ENCODE measurements around the gene FAM193A. TPM values are rescaled to one million over a fixed set of nuclear protein-coding genes. Genes with fewer than 3 reads are reported as not detected.

The FAM193A gene
- total and polyA plus RNA-seq, 2 experiments from 2014 or later: 12.0 to 22.9 TPM

- TF ChIP-seq ZNF331 (CRISPR knock-in tag; IDR thresholded peaks at IDR 0.05; ENCODE audit: low read depth) (no peak), ETS1 (IDR thresholded peaks at IDR 0.05) (no peak), ZNF114 (CRISPR knock-in tag; IDR thresholded peaks at IDR 0.05) (no peak), JUNB (IDR thresholded peaks at IDR 0.05; ENCODE audit: unreplicated experiment) (no peak), CREB1 (CRISPR knock-in tag; IDR thresholded peaks at IDR 0.05; ENCODE audit: low read depth) (no peak), REST (IDR thresholded peaks at IDR 0.05; ENCODE audit: unreplicated experiment) (no peak), EZH2phosphoT487 (IDR thresholded peaks at IDR 0.05; ENCODE audit: unreplicated experiment) (no peak), POLR2AphosphoS5 (IDR thresholded peaks at IDR 0.05; ENCODE audit: low read depth) (no peak), CTCF (conservative IDR thresholded peaks at IDR 0.05; ENCODE audit: low read depth in 2 of 2) (no peak), STAT1 (IDR thresholded peaks at IDR 0.05; ENCODE audit: unreplicated experiment) (no peak), NANOG (IDR thresholded peaks at IDR 0.05; ENCODE audit: borderline replicate concordance) (no peak), EZH2 (IDR thresholded peaks at IDR 0.05; ENCODE audit: low read depth, unreplicated experiment) (no peak)
- TF ChIP-seq, protein P1, sequence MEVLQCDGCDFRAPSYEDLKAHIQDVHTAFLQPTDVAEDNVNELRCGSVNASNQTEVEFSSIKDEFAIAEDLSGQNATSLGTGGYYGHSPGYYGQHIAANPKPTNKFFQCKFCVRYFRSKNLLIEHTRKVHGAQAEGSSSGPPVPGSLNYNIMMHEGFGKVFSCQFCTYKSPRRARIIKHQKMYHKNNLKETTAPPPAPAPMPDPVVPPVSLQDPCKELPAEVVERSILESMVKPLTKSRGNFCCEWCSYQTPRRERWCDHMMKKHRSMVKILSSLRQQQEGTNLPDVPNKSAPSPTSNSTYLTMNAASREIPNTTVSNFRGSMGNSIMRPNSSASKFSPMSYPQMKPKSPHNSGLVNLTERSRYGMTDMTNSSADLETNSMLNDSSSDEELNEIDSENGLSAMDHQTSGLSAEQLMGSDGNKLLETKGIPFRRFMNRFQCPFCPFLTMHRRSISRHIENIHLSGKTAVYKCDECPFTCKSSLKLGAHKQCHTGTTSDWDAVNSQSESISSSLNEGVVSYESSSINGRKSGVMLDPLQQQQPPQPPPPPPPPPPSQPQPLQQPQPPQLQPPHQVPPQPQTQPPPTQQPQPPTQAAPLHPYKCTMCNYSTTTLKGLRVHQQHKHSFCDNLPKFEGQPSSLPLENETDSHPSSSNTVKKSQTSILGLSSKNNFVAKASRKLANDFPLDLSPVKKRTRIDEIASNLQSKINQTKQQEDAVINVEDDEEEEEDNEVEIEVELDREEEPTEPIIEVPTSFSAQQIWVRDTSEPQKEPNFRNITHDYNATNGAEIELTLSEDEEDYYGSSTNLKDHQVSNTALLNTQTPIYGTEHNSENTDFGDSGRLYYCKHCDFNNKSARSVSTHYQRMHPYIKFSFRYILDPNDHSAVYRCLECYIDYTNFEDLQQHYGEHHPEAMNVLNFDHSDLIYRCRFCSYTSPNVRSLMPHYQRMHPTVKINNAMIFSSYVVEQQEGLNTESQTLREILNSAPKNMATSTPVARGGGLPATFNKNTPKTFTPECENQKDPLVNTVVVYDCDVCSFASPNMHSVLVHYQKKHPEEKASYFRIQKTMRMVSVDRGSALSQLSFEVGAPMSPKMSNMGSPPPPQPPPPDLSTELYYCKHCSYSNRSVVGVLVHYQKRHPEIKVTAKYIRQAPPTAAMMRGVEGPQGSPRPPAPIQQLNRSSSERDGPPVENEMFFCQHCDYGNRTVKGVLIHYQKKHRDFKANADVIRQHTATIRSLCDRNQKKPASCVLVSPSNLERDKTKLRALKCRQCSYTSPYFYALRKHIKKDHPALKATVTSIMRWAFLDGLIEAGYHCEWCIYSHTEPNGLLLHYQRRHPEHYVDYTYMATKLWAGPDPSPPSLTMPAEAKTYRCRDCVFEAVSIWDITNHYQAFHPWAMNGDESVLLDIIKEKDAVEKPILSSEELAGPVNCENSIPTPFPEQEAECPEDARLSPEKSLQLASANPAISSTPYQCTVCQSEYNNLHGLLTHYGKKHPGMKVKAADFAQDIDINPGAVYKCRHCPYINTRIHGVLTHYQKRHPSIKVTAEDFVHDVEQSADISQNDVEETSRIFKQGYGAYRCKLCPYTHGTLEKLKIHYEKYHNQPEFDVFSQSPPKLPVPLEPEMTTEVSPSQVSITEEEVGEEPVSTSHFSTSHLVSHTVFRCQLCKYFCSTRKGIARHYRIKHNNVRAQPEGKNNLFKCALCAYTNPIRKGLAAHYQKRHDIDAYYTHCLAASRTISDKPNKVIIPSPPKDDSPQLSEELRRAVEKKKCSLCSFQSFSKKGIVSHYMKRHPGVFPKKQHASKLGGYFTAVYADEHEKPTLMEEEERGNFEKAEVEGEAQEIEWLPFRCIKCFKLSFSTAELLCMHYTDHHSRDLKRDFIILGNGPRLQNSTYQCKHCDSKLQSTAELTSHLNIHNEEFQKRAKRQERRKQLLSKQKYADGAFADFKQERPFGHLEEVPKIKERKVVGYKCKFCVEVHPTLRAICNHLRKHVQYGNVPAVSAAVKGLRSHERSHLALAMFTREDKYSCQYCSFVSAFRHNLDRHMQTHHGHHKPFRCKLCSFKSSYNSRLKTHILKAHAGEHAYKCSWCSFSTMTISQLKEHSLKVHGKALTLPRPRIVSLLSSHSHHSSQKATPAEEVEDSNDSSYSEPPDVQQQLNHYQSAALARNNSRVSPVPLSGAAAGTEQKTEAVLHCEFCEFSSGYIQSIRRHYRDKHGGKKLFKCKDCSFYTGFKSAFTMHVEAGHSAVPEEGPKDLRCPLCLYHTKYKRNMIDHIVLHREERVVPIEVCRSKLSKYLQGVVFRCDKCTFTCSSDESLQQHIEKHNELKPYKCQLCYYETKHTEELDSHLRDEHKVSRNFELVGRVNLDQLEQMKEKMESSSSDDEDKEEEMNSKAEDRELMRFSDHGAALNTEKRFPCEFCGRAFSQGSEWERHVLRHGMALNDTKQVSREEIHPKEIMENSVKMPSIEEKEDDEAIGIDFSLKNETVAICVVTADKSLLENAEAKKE (CRISPR knock-in tag; IDR thresholded peaks at IDR 0.05): no peak
- Mint-ChIP-seq H3K4me1 (no peaks in the 10 kb centered on the region), H3K36me3 (ENCODE audit: low read depth) (peaks cover 73% of the 10 kb centered on the region), H3K27ac (no peak overlapping the region), H3K4me3 (no peak overlapping the region), H3K27me3 (ENCODE audit: insufficient read depth, low read depth, poor library complexity) (peaks cover 8% of the 10 kb centered on the region), H3K9me3 (no peaks in the 10 kb centered on the region)
- Histone ChIP-seq H3K4me2 (no peak overlapping the region), H3K36me3 (ENCODE audit: insufficient read depth) (peaks cover 22% of the 10 kb centered on the region), H2AFZ (no peak overlapping the region), H3K79me2 (replicated peaks; ENCODE audit: insufficient read depth) (peaks cover 14% of the 10 kb centered on the region), H3K4me3 (no peak overlapping the region), H3K9me2 (ENCODE audit: insufficient read depth) (no peaks in the 10 kb centered on the region), H3K27ac (ENCODE audit: low read depth) (no peak overlapping the region), H4K20me1 (replicated peaks; ENCODE audit: insufficient read depth) (peaks cover 9% of the 10 kb centered on the region), H3K4me1 (ENCODE audit: insufficient read depth) (no peaks in the 10 kb centered on the region), H3K27me3 (ENCODE audit: insufficient read depth) (no peaks in the 10 kb centered on the region), H3F3A (replicated peaks; ENCODE audit: low read depth) (0 out of 2 replicates have a peak, but pooled peaks cover 7% of the 10 kb centered on the region)
- DNase-seq (ENCODE audit: low spot score): no peak
- no peak for ATAC-seq
Measured at GRCh38 chr4:2512396-2513135, 23.9 kb upstream of the FAM193A start.
